NCI-H1930 (cell line): Measurements from ENCODE around the gene DSE.

Source experiments
- DNase-seq, 2 experiments: peaks; one replicate each; lab custom pipeline; 2025; lab: John Stamatoyannopoulos, UW

The DSE gene

GRCh38 chr6:116482780-116483179 is 112.0 kb downstream of the DSE start:
- no peak for DNase-seq

GRCh38 chr6:116483616-116484015 is 112.9 kb downstream of the DSE start:
- DNase-seq: no peak

- DNase-seq: no peak
Measured at GRCh38 chr6:116485559-116486184, 114.9 kb downstream of the DSE start.

- no peak for DNase-seq
Measured at GRCh38 chr6:116491610-116492330, 121.0 kb downstream of the DSE start.

- no peak for DNase-seq
Measured at GRCh38 chr6:116492331-116493067, 121.8 kb downstream of the DSE start.
